Measurements from ENCODE around the gene HOXD10.

HOXD10 gene

DNA sequence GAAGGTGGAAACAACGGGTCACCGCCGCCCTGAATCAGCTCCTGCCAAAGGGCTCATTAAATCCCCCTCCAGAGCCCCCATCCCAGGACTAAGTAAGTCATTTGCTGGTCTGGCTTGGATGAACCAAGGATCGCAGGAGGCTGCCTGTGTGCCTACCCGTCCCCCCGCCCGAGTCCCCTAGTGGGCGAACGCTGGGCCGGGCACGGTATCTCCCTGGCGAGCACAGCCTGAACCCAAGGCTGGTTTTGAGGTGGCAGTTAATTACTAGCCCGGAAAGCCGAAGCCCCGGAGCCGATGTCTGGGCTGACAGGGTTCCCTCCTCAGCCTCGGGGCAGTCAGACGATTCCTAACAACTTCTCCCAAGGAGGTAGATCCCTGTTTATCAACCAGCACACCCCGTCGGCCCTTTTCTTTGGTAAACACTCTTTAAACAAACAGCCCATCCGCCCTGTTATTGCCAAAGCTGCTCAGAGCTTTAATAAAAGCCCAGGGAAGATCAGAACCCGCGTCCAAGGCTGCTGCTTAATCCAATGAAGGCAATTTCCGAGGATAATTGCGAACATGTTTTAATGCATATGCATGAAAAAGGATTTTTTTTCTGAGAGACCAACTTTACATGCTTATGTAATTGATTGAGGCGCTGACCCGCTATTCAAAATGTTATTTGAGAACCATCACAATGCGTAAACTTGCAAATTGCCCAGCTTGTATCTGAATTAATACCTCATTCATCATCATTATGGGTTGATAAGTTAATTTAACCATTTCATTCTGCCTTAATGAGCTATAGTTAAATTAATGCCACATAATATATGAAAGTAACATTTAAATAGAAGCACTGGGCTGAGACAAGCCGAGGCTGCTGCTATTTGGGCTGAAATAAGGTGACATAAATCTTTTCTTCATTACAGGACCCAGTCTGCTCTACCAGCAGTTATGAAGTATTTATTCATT, 43.4 kb upstream of the HOXD10 start:
- no peak overlapping the region for H3K4me3 ChIP-seq (ENCODE audit: low read length)
- DNase-seq (ENCODE audit: low read depth), result no peak
- TF ChIP-seq, protein P1, sequence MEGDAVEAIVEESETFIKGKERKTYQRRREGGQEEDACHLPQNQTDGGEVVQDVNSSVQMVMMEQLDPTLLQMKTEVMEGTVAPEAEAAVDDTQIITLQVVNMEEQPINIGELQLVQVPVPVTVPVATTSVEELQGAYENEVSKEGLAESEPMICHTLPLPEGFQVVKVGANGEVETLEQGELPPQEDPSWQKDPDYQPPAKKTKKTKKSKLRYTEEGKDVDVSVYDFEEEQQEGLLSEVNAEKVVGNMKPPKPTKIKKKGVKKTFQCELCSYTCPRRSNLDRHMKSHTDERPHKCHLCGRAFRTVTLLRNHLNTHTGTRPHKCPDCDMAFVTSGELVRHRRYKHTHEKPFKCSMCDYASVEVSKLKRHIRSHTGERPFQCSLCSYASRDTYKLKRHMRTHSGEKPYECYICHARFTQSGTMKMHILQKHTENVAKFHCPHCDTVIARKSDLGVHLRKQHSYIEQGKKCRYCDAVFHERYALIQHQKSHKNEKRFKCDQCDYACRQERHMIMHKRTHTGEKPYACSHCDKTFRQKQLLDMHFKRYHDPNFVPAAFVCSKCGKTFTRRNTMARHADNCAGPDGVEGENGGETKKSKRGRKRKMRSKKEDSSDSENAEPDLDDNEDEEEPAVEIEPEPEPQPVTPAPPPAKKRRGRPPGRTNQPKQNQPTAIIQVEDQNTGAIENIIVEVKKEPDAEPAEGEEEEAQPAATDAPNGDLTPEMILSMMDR (IDR thresholded peaks at IDR 0.05; ENCODE audit: insufficient read depth, low read depth, low read length, missing control alignments), result no peak

- no peak for DNase-seq (ENCODE audit: low read depth)
- H3K4me3 ChIP-seq (ENCODE audit: low read length), result no peak overlapping the region
- TF ChIP-seq, protein P1 (IDR thresholded peaks at IDR 0.05; ENCODE audit: insufficient read depth, low read depth, low read length, missing control alignments), result no peak
Measured at GRCh38 chr2:176074919-176075425, 41.6 kb upstream of the HOXD10 start.

- DNase-seq (ENCODE audit: low read depth), result no peak
- TF ChIP-seq, protein P1 (IDR thresholded peaks at IDR 0.05; ENCODE audit: insufficient read depth, low read depth, low read length, missing control alignments), result no peak
- no peak overlapping the region for H3K4me3 ChIP-seq (ENCODE audit: low read length)
Measured at GRCh38 chr2:176075481-176075880, 41.1 kb upstream of the HOXD10 start.

DNA sequence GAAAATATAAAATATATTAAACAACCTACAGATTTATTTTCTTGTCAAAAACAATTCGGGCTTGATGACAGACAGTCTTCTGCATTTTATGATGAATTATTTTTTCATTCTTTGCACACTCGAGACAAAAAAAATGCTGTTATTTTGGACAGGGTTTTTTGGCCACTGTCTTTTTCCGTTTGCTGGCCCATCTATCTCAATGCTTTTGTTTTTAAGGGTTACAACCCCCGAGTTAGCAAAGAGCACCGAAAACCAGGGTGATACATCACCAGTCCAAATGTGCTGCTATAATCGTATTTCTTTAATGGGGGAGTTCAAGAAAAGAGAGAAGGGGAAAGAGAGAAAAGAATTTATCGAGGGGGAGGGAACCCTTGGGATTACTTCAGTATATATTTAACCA, 40.5 kb upstream of the HOXD10 start:
- no peak overlapping the region for H3K4me3 ChIP-seq (ENCODE audit: low read length)
- no peak for DNase-seq (ENCODE audit: low read depth)
- TF ChIP-seq, protein P1 (IDR thresholded peaks at IDR 0.05; ENCODE audit: insufficient read depth, low read depth, low read length, missing control alignments), result no peak

DNA sequence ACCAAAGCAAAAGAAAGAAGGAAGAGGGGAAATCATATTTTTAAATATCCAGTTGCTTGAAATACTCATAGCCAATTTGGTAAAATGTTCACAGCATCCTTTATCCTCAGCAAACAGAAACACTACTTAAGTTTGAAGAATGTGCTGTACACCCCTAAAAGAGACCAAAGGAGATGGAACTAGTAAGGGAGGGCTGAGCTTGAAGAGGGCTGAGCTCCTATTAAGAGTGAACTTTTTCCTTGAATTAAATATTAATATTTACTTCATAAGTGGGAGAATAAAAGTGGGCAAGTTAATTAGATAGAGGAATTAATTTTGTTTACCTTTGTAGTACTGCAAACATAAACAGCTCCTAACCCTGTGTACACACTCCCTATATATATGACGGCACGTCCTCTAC, 39.8 kb upstream of the HOXD10 start:
- no peak for DNase-seq (ENCODE audit: low read depth)
- TF ChIP-seq, protein P1 (IDR thresholded peaks at IDR 0.05; ENCODE audit: insufficient read depth, low read depth, low read length, missing control alignments), result no peak
- no peak overlapping the region for H3K4me3 ChIP-seq (ENCODE audit: low read length)

DNA sequence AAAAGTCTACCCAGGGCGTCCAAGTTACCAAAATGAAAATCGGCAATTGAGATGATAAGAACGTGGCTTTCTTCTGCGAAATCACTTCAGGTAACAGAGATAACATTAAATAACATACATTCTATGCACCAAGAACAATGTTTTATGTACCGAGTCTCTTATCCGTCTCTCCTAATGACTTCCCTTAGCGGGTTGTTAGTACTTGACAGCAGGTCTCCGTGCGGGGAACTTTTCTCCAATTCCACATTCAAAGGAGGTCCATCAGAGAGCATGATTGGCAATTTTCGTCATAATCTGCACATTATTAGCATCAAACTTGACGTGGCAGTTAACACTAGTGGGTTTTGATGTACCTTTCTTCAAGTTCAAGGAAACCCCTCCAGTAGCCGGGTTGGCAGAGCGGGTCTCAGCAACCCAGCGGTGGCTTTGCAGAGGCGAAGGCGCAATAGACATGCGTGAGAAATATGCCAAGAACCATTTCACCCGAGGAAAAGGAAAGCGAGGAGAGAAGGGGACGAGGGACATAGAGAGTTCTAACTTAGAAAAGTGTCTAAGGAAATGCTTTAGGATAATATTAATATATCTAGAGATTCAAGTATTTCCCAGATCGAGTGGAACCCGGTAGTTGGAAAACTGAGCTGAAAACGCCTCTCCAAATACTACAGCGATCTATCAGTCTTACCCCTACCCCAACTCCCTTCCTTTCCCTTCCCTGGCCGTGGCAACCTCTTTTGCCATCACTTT, 37.9 kb upstream of the HOXD10 start:
- no peak overlapping the region for H3K4me3 ChIP-seq (ENCODE audit: low read length)
- TF ChIP-seq, protein P1 (IDR thresholded peaks at IDR 0.05; ENCODE audit: insufficient read depth, low read depth, low read length, missing control alignments), result no peak
- no peak for DNase-seq (ENCODE audit: low read depth)

All from epithelial cell of esophagus (primary cell).